SK-N-MC (cell line): ENCODE measurements around the gene SP140L.

Experiments used
- EZH2 ChIP-seq: fragments of 200-600 bp; sonication (generic); IDR thresholded peaks from one replicate; pipeline ENCODE4 v1.6.1; 2017; ENCODE audit warnings: antibody characterized with exemption
- FOXP2 ChIP-seq: optimal IDR thresholded peaks from 2 replicates; pipeline ENCODE3; 2011; ENCODE audit warnings: mild to moderate bottlenecking, moderate library complexity; ENCODE audit not compliant: insufficient read depth; ENCODE audit errors: extremely low read length, control extremely low read depth
- POLR2AphosphoS5 ChIP-seq: IDR thresholded peaks from 2 replicates; pipeline ENCODE4 v1.6.1; 2012; ENCODE audit warnings: mild to moderate bottlenecking, low read depth, low read length, borderline replicate concordance

DNA sequence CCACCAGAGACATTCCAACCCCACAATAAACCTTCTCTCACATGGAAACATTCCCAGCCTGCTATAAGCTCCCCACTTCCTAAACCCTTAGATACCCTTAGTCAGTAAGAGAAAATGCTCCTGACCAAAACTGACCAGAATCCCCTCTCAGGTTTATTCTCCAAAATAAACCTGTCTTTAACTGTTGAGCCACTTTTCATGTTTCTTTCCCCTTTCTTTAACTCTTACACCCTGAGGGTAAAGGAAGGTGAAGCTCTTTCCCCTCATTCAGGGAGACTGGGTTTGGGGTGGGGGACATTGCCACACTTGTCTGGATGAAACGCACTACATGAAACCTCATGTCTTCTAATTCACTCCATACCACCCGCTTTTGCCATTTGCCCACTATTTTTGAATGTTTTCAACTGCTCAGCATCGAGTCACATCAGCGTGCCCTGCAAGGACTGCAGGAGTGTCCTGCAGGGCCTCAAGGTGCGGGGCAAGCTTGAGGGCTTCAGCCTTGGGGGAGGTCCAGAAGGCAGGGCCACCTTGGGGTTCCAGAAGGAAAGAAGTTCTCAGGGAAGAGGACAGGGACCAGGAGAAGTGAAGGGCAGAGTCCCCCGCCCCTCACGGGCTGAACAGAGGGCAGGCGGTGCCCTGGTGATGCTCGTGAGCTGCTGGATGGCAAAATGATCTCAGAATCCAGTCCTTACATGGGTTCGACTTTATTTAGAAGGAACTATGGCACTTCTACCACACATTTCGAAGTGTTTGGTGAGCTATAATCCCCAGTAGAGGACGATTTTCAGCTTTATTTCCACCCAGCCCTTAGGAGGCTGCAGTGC, 4.2 kb upstream of the SP140L start:
- no peak for TF ChIP-seq POLR2AphosphoS5
- TF ChIP-seq EZH2: no peak
- TF ChIP-seq FOXP2: no peak
